HepG2 (cell line): Measurements from ENCODE around the gene ARHGAP45. TPM values are rescaled to one million over a fixed set of nuclear protein-coding genes. Genes with fewer than 3 reads are reported as not detected.
A peak's percentile ranks its signal among the peaks of the same experiment; 100 is the strongest.

Experiments
- ARID2 ChIP-seq: sonication (generic); formaldehyde crosslinking; IDR thresholded peaks from 2 replicates; pipeline ENCODE4 v1.8.1; 2022; ENCODE audit warnings: mild to moderate bottlenecking, missing genetic modification reagents, borderline replicate concordance
- KDM4B ChIP-seq: sonication (generic); formaldehyde crosslinking; IDR thresholded peaks from 2 replicates; pipeline ENCODE4 v1.4.0; 2020; ENCODE audit warnings: missing genetic modification reagents
- NCOA2 ChIP-seq: sonication (generic); formaldehyde crosslinking; IDR thresholded peaks from 2 replicates; pipeline ENCODE4 v1.8.0; 2022; ENCODE audit warnings: inconsistent platforms
- NFKB2 ChIP-seq: sonication (generic); formaldehyde crosslinking; IDR thresholded peaks from 2 replicates; pipeline ENCODE4 v1.4.0; 2020; ENCODE audit warnings: missing genetic modification reagents, borderline replicate concordance
- POLR2G ChIP-seq: fragments of 200-400 bp; formaldehyde crosslinking; IDR thresholded peaks from 2 replicates; pipeline ENCODE4 v1.6.1; 2018; ENCODE audit warnings: mild to moderate bottlenecking, low read depth, low read length, moderate library complexity
- RBFOX2 ChIP-seq: fragments of 200-400 bp; formaldehyde crosslinking; IDR thresholded peaks from 2 replicates; pipeline ENCODE4 v1.6.1; 2017; ENCODE audit warnings: low read depth, mild to moderate bottlenecking, low read length
- STAG1 ChIP-seq: sonication (generic); formaldehyde crosslinking; IDR thresholded peaks from 2 replicates; pipeline ENCODE4 v1.4.0; 2020; ENCODE audit warnings: missing genetic modification reagents
- YEATS4 ChIP-seq: sonication (generic); formaldehyde crosslinking; IDR thresholded peaks from 2 replicates; pipeline ENCODE4 v1.4.0; 2020; ENCODE audit warnings: missing genetic modification reagents, borderline replicate concordance
- ZNF232 ChIP-seq: sonication (generic); formaldehyde crosslinking; IDR thresholded peaks from 2 replicates; pipeline ENCODE4 v1.4.0; 2020; ENCODE audit warnings: missing genetic modification reagents, borderline replicate concordance
- ZNF296 ChIP-seq: sonication (generic); formaldehyde crosslinking; conservative IDR thresholded peaks from 2 replicates; pipeline ENCODE4 v1.5.0; 2020; ENCODE audit warnings: mild to moderate bottlenecking, missing genetic modification reagents
- ZNF510 ChIP-seq: sonication (generic); formaldehyde crosslinking; IDR thresholded peaks from 2 replicates; pipeline ENCODE4 v1.4.0; 2020; ENCODE audit warnings: low read depth, mild to moderate bottlenecking, missing genetic modification reagents
- ZNF766 ChIP-seq: sonication (generic); formaldehyde crosslinking; IDR thresholded peaks from 2 replicates; pipeline ENCODE4 v1.5.0; 2020; ENCODE audit warnings: missing genetic modification reagents, borderline replicate concordance
- ZNF792 ChIP-seq: IDR thresholded peaks from 2 replicates; pipeline ENCODE4 v1.6.1; 2016
- polyA plus RNA-seq, 8 experiments: library from polyadenylated mRNA; depleted of rRNA in 3 of 8; stranded (reverse) in 7 of 8; unstranded in 1 of 8; fragments of >200 nt; fragmentation: Illumina TruSeq in 4 of 8; extraction: Trizol in 4 of 8; gene quantifications; 2 replicates each; pipeline versions ENCODE4 v1.2.1 to v1.2.3, GENCODE V29; 2011 to 2016; ENCODE audit warnings: low read depth in 4 of 8, missing spikeins in 1 of 8, mixed read lengths in 1 of 8; ENCODE audit not compliant: insufficient read depth in 1 of 8
- total RNA-seq, 5 experiments: library from RNA; depleted of rRNA; stranded (reverse); fragments of >200 nt; fragmentation: Illumina TruSeq; extraction: Trizol; gene quantifications; 2 replicates each; pipeline ENCODE4 v1.2.3, GENCODE V29; 2016; ENCODE audit warnings: low read depth in 1 of 5
- TF ChIP-seq, protein P1 (sequence below): sonication (generic); formaldehyde crosslinking; IDR thresholded peaks from 2 replicates; pipeline ENCODE4 v1.8.1; 2022; ENCODE audit warnings: low read depth, mild to moderate bottlenecking, missing genetic modification reagents
- TF ChIP-seq, protein P2 (sequence below): sonication (generic); formaldehyde crosslinking; IDR thresholded peaks from 2 replicates; pipeline ENCODE4 v1.8.0; 2022; ENCODE audit warnings: missing genetic modification reagents, low read depth, mild to moderate bottlenecking, borderline replicate concordance
- TF ChIP-seq, protein P3 (sequence below): sonication (generic); formaldehyde crosslinking; IDR thresholded peaks from 2 replicates; pipeline ENCODE4 v1.5.1; 2020; ENCODE audit warnings: missing genetic modification reagents, mild to moderate bottlenecking, borderline replicate concordance
- TF ChIP-seq, protein P4 (sequence below): IDR thresholded peaks from 2 replicates; pipeline ENCODE4 v1.6.1; 2016; ENCODE audit warnings: mild to moderate bottlenecking
- TF ChIP-seq, protein P5 (sequence below): IDR thresholded peaks from 2 replicates; pipeline ENCODE4 v1.6.1; 2016; ENCODE audit warnings: low read depth, borderline replicate concordance
- TF ChIP-seq, protein P6 (sequence below): sonication (generic); formaldehyde crosslinking; IDR thresholded peaks from 2 replicates; pipeline ENCODE4 v1.4.0; 2020; ENCODE audit warnings: missing genetic modification reagents, borderline replicate concordance
- TF ChIP-seq, protein P7 (sequence below): sonication (generic); formaldehyde crosslinking; IDR thresholded peaks from 2 replicates; pipeline ENCODE4 v1.4.0; 2020; ENCODE audit warnings: low read depth, mild to moderate bottlenecking, missing genetic modification reagents

ARHGAP45 gene
- total and polyA plus RNA-seq, 2 of the 13 experiments (the other 11 are each of a cell fraction or from before 2014, with no cell fraction given), result 0.84 to 32.0 TPM

DNA sequence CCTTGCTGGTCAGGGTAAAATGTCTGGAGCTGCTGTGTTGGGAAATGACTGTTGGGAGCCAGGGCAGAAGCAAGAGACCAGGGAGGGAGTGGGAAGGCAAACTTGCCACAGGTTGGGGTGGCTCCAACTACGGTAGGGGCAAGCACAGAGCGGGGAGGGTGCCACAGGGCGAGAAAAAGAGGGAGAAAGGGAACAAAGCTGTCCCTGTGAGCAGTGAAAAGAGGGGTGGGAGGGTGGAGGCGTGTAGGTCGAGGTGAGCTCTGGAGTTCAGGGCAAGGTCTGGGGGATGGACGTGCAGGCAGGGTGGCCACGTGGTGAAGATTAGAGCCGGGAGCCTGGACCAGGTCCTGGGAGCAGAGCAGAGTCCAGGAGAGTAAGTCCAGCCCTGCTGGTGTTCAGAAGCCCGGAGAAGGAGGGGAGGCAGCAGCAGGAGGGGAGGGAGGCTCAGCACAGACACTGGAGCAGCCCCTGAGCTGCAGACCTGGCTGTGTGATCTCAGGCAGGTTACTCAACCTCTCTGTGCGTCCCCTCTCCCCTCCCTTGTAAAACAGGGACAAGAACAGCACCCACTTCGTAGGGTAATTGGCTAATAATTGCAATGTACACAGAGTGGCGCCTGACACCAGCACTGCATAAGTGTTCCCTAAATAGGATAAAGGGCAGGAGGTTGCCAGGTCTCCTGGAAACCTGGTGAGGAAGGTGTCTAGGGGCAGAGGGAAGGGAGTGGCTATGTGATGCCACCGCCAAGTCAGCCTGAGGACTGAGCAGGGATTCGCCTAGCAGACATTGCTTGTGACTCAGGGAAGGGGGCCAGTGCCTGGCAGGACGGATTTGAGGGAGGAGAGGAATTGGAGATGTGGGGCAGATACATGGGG, 31.4 kb downstream of the ARHGAP45 start (continued):
- TF ChIP-seq POLR2G, result no peak; the same call in 1 of the 2 replicates
- TF ChIP-seq STAG1 (CRISPR knock-in tag), result no peak
- TF ChIP-seq, protein P1, sequence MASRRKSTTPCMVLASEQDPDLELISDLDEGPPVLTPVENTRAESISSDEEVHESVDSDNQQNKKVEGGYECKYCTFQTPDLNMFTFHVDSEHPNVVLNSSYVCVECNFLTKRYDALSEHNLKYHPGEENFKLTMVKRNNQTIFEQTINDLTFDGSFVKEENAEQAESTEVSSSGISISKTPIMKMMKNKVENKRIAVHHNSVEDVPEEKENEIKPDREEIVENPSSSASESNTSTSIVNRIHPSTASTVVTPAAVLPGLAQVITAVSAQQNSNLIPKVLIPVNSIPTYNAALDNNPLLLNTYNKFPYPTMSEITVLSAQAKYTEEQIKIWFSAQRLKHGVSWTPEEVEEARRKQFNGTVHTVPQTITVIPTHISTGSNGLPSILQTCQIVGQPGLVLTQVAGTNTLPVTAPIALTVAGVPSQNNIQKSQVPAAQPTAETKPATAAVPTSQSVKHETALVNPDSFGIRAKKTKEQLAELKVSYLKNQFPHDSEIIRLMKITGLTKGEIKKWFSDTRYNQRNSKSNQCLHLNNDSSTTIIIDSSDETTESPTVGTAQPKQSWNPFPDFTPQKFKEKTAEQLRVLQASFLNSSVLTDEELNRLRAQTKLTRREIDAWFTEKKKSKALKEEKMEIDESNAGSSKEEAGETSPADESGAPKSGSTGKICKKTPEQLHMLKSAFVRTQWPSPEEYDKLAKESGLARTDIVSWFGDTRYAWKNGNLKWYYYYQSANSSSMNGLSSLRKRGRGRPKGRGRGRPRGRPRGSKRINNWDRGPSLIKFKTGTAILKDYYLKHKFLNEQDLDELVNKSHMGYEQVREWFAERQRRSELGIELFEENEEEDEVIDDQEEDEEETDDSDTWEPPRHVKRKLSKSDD (CRISPR knock-in tag), result no peak
- no peak for TF ChIP-seq RBFOX2
- TF ChIP-seq, protein P2, sequence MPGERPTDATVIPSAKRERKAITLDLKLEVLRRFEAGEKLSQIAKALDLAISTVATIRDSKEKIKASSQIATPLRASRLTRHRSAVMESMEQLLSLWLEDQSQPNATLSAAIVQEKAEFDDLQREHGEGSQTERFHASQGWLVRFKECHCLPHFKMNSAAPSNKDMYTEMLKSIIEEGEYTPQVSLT (CRISPR knock-in tag), result no peak
- no peak for TF ChIP-seq YEATS4 (CRISPR knock-in tag)
- TF ChIP-seq, protein P3, sequence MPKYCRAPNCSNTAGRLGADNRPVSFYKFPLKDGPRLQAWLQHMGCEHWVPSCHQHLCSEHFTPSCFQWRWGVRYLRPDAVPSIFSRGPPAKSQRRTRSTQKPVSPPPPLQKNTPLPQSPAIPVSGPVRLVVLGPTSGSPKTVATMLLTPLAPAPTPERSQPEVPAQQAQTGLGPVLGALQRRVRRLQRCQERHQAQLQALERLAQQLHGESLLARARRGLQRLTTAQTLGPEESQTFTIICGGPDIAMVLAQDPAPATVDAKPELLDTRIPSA (CRISPR knock-in tag), result no peak; the same call in 1 of the 2 replicates
- no peak for TF ChIP-seq NCOA2 (CRISPR knock-in tag)
- TF ChIP-seq KDM4B (CRISPR knock-in tag), result no peak
- TF ChIP-seq ZNF296 (CRISPR knock-in tag), result 0 out of 2 replicates have a peak, but pooled peaks have one; percentile 35
- TF ChIP-seq ZNF766 (CRISPR knock-in tag), result no peak
- no peak; the same call in 1 of the 2 replicates for TF ChIP-seq NFKB2 (CRISPR knock-in tag)
- no peak for TF ChIP-seq ZNF232 (CRISPR knock-in tag)
- TF ChIP-seq, protein P4, sequence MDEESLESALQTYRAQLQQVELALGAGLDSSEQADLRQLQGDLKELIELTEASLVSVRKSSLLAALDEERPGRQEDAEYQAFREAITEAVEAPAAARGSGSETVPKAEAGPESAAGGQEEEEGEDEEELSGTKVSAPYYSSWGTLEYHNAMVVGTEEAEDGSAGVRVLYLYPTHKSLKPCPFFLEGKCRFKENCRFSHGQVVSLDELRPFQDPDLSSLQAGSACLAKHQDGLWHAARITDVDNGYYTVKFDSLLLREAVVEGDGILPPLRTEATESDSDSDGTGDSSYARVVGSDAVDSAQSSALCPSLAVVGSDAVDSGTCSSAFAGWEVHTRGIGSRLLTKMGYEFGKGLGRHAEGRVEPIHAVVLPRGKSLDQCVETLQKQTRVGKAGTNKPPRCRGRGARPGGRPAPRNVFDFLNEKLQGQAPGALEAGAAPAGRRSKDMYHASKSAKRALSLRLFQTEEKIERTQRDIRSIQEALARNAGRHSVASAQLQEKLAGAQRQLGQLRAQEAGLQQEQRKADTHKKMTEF (CRISPR knock-in tag), result 0 out of 2 replicates have a peak, but pooled peaks have one; percentile 22
- TF ChIP-seq, protein P5, sequence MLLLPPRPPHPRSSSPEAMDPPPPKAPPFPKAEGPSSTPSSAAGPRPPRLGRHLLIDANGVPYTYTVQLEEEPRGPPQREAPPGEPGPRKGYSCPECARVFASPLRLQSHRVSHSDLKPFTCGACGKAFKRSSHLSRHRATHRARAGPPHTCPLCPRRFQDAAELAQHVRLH, result no peak
- TF ChIP-seq ZNF792 (CRISPR knock-in tag), result no peak
- TF ChIP-seq, protein P6, sequence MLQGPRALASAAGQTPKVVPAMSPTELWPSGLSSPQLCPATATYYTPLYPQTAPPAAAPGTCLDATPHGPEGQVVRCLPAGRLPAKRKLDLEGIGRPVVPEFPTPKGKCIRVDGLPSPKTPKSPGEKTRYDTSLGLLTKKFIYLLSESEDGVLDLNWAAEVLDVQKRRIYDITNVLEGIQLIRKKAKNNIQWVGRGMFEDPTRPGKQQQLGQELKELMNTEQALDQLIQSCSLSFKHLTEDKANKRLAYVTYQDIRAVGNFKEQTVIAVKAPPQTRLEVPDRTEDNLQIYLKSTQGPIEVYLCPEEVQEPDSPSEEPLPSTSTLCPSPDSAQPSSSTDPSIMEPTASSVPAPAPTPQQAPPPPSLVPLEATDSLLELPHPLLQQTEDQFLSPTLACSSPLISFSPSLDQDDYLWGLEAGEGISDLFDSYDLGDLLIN (CRISPR knock-in tag), result no peak
- TF ChIP-seq, protein P7, sequence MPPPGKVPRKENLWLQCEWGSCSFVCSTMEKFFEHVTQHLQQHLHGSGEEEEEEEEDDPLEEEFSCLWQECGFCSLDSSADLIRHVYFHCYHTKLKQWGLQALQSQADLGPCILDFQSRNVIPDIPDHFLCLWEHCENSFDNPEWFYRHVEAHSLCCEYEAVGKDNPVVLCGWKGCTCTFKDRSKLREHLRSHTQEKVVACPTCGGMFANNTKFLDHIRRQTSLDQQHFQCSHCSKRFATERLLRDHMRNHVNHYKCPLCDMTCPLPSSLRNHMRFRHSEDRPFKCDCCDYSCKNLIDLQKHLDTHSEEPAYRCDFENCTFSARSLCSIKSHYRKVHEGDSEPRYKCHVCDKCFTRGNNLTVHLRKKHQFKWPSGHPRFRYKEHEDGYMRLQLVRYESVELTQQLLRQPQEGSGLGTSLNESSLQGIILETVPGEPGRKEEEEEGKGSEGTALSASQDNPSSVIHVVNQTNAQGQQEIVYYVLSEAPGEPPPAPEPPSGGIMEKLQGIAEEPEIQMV (CRISPR knock-in tag), result 0 out of 2 replicates have a peak, but pooled peaks have one; percentile 67
- TF ChIP-seq ARID2, result no peak; the same call in 1 of the 2 replicates
- 0 out of 2 replicates have a peak, but pooled peaks have one; percentile 25 for TF ChIP-seq ZNF510
